H54 (cell line): ENCODE results near the gene MNAT1.
A peak's percentile ranks its signal among the peaks of the same experiment; 100 is the strongest.

Source experiments
- DNase-seq: peaks from one replicate; pipeline ENCODE4 v3.0.0; 2011; ENCODE audit warnings: low spot score, mixed read lengths; ENCODE audit not compliant: insufficient read length
- FAIRE-seq: peaks from 3 replicates; lab custom pipeline; 2011; peaks lifted over from hg19 to GRCh38; lab: Jason Lieb, UNC
- POLR2A ChIP-seq: IDR thresholded peaks from 2 replicates; pipeline ENCODE4 v1.6.1; 2011; ENCODE audit warnings: low read depth, mild to moderate bottlenecking, low read length

The MNAT1 gene

GRCh38 chr14:60931218-60931617, 196.7 kb downstream of the MNAT1 start:
- FAIRE-seq (no peak), DNase-seq (no peak)
- no peak for TF ChIP-seq POLR2A

GRCh38 chr14:60933920-60934655, 199.5 kb downstream of the MNAT1 start:
- DNase-seq (no peak), FAIRE-seq (no peak)
- TF ChIP-seq POLR2A, result no peak

- TF ChIP-seq POLR2A, result no peak
- DNase-seq (no peak), FAIRE-seq (no peak)
These were observed 200.8 kb downstream of the MNAT1 start for GRCh38 chr14:60935319-60935718.

- no peak for DNase-seq
- no peak for TF ChIP-seq POLR2A
- FAIRE-seq, result no peak
These were observed 209.1 kb downstream of the MNAT1 start for GRCh38 chr14:60943637-60944032.

GRCh38 chr14:60944204-60944603, 209.6 kb downstream of the MNAT1 start:
- TF ChIP-seq POLR2A, result no peak
- FAIRE-seq (no peak), DNase-seq (no peak)

- TF ChIP-seq POLR2A, result no peak
- no peak for FAIRE-seq
- no peak for DNase-seq
These were observed 211.4 kb downstream of the MNAT1 start for GRCh38 chr14:60945984-60946383.

- no peak for FAIRE-seq
- no peak for TF ChIP-seq POLR2A
- DNase-seq, result no peak
These were observed 212.2 kb downstream of the MNAT1 start for GRCh38 chr14:60946773-60947172.

GRCh38 chr14:60951776-60952435, 217.3 kb downstream of the MNAT1 start:
- DNase-seq (no peak), FAIRE-seq (no peak)
- no peak for TF ChIP-seq POLR2A

GRCh38 chr14:60956202-60956601, 221.6 kb downstream of the MNAT1 start:
- TF ChIP-seq POLR2A, result no peak
- no peak for FAIRE-seq
- DNase-seq, result no peak

- TF ChIP-seq POLR2A, result no peak
- FAIRE-seq (no peak), DNase-seq (no peak)
These were observed 222.1 kb downstream of the MNAT1 start for GRCh38 chr14:60956632-60957031.

- FAIRE-seq (no peak), DNase-seq (no peak)
These were observed 223.6 kb downstream of the MNAT1 start for GRCh38 chr14:60958146-60958545.

GRCh38 chr14:60963761-60964160, 229.2 kb downstream of the MNAT1 start:
- TF ChIP-seq POLR2A, result no peak
- no peak for FAIRE-seq

More at GRCh38 chr14:60958146-60958545, 223.6 kb downstream of the MNAT1 start:
- TF ChIP-seq POLR2A, result no peak

GRCh38 chr14:60964904-60965303, 230.3 kb downstream of the MNAT1 start:
- no peak for FAIRE-seq
- no peak for DNase-seq
- TF ChIP-seq POLR2A, result no peak

More at GRCh38 chr14:60963761-60964160, 229.2 kb downstream of the MNAT1 start:
- no peak for DNase-seq

- TF ChIP-seq POLR2A, result no peak
- DNase-seq (no peak), FAIRE-seq (peak; percentile 91)
These were observed 230.8 kb downstream of the MNAT1 start for GRCh38 chr14:60965402-60965801.

- TF ChIP-seq POLR2A, result no peak
- FAIRE-seq (no peak), DNase-seq (no peak)
These were observed 233.5 kb downstream of the MNAT1 start for GRCh38 chr14:60968099-60968498.

GRCh38 chr14:60968671-60969070, 234.1 kb downstream of the MNAT1 start:
- no peak for TF ChIP-seq POLR2A
- FAIRE-seq (no peak), DNase-seq (no peak)
